Calu3 (cell line): ENCODE results near the gene CACNG4. TPM values are rescaled to one million over a fixed set of nuclear protein-coding genes. Genes with fewer than 3 reads are reported as not detected.
A peak's percentile ranks its signal among the peaks of the same experiment; 100 is the strongest.

Experiments
- BruUV-seq: library from RNA; stranded (reverse); fragments of 400-500 nt; replicated peaks from 2 replicates; lab custom pipeline; 2021; lab: Mats Ljungman, UMichigan
- CTCF ChIA-PET: fragments of 300-600 bp; sonication (Branson Sonifier 250); formaldehyde crosslinking; loops from one replicate; lab custom pipeline; 2022; ENCODE audit warnings: antibody characterized with exemption; lab: Charles Lee
- DNase-seq: peaks from one replicate; pipeline ENCODE4 v3.0.0; 2022
- H3K27ac Mint-ChIP-seq: one replicate; pipeline ENCODE4 v1.8.0; 2022; ENCODE audit warnings: mixed read lengths; ENCODE audit not compliant: unreplicated experiment
- H3K27me3 Mint-ChIP-seq: one replicate; pipeline ENCODE4 v1.8.0; 2022; ENCODE audit warnings: mixed read lengths; ENCODE audit not compliant: unreplicated experiment
- H3K36me3 Mint-ChIP-seq: one replicate; pipeline ENCODE4 v1.8.0; 2022; ENCODE audit warnings: mild to moderate bottlenecking, moderate library complexity, mixed read lengths; ENCODE audit not compliant: insufficient read depth, unreplicated experiment
- H3K4me1 Mint-ChIP-seq: one replicate; pipeline ENCODE4 v1.8.0; 2022; ENCODE audit warnings: mild to moderate bottlenecking, low read depth, mixed read lengths; ENCODE audit not compliant: unreplicated experiment
- H3K4me3 Mint-ChIP-seq: one replicate; pipeline ENCODE4 v1.8.0; 2022; ENCODE audit warnings: mild to moderate bottlenecking, low read depth, moderate library complexity, mixed read lengths; ENCODE audit not compliant: unreplicated experiment
- H3K9me3 Mint-ChIP-seq: one replicate; pipeline ENCODE4 v1.8.0; 2022; ENCODE audit warnings: low read depth, mixed read lengths; ENCODE audit not compliant: unreplicated experiment
- intact Hi-C: fragments of 100-400 bp; cut with micrococcal nuclease; formaldehyde crosslinking; loops from one replicate; pipeline ENCODE4 v1.10.0; 2022; ENCODE audit not compliant: unreplicated experiment
- total RNA-seq: library from RNA; stranded (reverse); gene quantifications from 2 replicates; pipeline ENCODE4 v1.2.3, GENCODE V29; 2022
- TF ChIP-seq, protein P1 (sequence below): fragments of 200-600 bp; IDR thresholded peaks from one replicate; pipeline ENCODE4 v1.8.0; 2022; ENCODE audit warnings: antibody characterized with exemption; ENCODE audit not compliant: unreplicated experiment

Gene CACNG4
- total RNA-seq, 1 experiment from 2014 or later: 3.8 TPM

DNA sequence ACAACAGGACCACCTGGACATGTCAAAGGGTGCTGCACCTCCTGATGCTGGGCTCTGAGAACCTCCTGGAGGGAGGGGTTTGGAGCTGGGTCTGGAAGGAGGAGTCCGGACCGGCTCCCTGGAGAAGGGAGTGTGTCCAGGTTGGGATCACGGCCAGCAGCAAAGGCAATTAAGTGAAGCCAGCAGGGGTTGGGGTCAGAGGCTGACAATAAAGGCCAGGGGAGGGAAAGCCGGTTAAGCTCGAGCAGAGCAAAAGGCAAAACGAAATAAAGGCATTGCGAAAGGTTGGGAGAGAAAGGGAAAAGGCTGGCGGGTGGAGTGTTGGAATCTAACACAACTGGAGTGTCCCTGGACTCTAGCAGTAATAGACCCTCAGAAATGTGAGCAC is 992 bp upstream of the CACNG4 start:
- BruUV-seq: no TSS peak
- H3K9me3 Mint-ChIP-seq: no peaks in the 10 kb centered on the region
- H3K4me3 Mint-ChIP-seq: peak overlapping the region; percentile 80
- H3K4me1 Mint-ChIP-seq: peaks cover 3% of the 10 kb centered on the region
- intact Hi-C loops: no loop called here
- peak overlapping the region; percentile 14 for H3K27ac Mint-ChIP-seq
- CTCF ChIA-PET: no interaction called here
- peaks cover 47% of the 10 kb centered on the region for H3K27me3 Mint-ChIP-seq
- peaks cover 24% of the 10 kb centered on the region for H3K36me3 Mint-ChIP-seq
- no peak for DNase-seq
- TF ChIP-seq, protein P1, sequence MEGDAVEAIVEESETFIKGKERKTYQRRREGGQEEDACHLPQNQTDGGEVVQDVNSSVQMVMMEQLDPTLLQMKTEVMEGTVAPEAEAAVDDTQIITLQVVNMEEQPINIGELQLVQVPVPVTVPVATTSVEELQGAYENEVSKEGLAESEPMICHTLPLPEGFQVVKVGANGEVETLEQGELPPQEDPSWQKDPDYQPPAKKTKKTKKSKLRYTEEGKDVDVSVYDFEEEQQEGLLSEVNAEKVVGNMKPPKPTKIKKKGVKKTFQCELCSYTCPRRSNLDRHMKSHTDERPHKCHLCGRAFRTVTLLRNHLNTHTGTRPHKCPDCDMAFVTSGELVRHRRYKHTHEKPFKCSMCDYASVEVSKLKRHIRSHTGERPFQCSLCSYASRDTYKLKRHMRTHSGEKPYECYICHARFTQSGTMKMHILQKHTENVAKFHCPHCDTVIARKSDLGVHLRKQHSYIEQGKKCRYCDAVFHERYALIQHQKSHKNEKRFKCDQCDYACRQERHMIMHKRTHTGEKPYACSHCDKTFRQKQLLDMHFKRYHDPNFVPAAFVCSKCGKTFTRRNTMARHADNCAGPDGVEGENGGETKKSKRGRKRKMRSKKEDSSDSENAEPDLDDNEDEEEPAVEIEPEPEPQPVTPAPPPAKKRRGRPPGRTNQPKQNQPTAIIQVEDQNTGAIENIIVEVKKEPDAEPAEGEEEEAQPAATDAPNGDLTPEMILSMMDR: no peak

DNA sequence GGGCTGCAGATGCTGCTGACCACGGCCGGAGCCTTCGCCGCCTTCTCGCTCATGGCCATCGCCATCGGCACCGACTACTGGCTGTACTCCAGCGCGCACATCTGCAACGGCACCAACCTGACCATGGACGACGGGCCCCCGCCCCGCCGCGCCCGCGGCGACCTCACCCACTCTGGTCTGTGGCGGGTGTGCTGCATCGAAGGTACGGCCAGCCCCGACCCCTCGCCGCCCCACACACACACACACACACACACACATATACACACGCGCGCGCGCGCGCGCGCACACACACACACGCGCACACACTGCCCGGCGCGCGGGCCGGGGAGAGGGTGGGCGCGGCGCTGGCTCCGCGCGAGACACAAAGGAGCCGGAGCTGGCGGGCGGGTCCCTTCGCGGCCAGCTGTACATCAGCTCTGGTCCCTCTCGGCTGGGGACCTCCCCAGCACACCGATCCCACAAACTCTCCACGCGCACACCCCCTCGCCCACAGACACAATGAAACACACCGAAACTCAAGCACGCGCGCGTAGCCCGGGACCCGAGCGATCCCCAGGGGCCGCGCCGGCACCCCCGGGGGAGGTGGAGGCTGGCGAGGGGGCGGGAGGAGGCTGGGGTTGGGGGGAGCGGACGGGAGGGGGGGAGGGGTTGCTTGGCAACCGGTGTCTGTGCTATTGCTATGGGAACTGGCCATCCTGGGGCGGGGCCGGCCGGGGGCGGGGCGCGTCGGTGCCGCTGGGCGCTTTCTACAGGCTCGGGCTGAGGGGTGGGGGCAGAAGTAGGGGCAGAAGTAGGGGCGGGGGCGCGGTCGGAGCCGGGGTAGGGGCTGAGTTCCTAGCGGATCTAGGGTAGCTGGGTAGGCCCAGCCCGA is 658 bp downstream of the CACNG4 start:
- DNase-seq: peak; percentile 65
- Mint-ChIP-seq H3K36me3 (peaks cover 24% of the 10 kb centered on the region), H3K27me3 (peaks cover 56% of the 10 kb centered on the region), H3K9me3 (no peaks in the 10 kb centered on the region), H3K4me3 (peak overlapping the region; percentile 80), H3K4me1 (peaks cover 9% of the 10 kb centered on the region), H3K27ac (no peak overlapping the region)
- CTCF ChIA-PET: interaction anchor here (1.4 kb wide), 1 partner anchor 50 kb away, joined by 6 read pairs; no protein-coding TSS in a partner anchor
- TF ChIP-seq, protein P1: no peak
- BruUV-seq: no TSS peak
- intact Hi-C loops: no loop called here

DNA sequence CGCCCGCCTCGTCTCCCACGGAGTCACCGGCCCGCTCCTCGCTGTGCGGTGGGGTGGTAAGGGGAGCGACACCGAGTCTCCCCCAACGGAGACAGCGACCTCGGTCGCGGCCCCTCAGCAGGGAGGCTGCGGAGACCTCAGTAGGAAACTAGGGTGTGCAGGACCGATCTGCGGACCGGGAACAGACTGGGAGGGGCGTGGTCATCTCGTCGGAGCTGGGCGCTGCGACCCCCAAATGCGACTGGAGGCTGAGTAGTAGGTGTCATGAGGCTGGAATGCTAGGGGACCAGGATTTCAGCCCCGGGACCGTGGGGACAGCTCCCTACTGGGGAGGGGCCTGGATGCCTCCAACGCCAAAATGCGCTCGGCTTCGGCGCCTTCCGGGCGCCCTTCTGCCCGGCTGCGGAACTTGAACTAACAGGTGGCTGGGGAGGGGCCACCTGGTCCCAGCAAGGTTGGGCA is 1.3 kb downstream of the CACNG4 start:
- TF ChIP-seq, protein P1: no peak
- no peak overlapping the region for H3K27ac Mint-ChIP-seq
- H3K27me3 Mint-ChIP-seq: peaks cover 56% of the 10 kb centered on the region
- no peaks in the 10 kb centered on the region for H3K9me3 Mint-ChIP-seq
- intact Hi-C loops: no loop called here
- no TSS peak for BruUV-seq
- H3K4me3 Mint-ChIP-seq: peak overlapping the region; percentile 80
- peak; percentile 40 for DNase-seq
- peaks cover 24% of the 10 kb centered on the region for H3K36me3 Mint-ChIP-seq
- CTCF ChIA-PET: interaction anchor here (1.4 kb wide), 1 partner anchor 51 kb away, joined by 6 read pairs; no protein-coding TSS in a partner anchor
- H3K4me1 Mint-ChIP-seq: peaks cover 9% of the 10 kb centered on the region

DNA sequence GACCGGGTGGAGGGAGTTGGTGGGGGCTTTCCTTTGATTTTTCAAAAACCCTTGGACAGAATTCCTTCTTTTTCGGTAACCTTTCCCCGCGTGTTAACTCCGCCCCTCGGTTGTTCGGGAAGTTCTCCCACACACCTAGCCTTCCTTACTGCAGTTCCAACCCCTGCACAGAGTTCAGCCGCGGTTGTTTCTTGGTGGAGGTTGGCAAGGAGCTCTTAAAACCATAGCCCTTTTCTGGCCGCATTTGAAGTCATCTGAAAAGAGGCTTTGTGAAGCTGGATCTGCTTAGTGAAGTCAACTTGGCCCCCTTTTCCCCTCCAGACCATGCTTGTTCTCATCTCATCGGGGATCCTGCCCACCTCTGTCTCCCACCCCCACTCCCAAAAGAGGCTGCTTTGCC is 1.8 kb downstream of the CACNG4 start:
- H3K4me1 Mint-ChIP-seq: peaks cover 9% of the 10 kb centered on the region
- intact Hi-C loops: no loop called here
- peaks cover 56% of the 10 kb centered on the region for H3K27me3 Mint-ChIP-seq
- CTCF ChIA-PET: interaction anchor here (1.4 kb wide), 1 partner anchor 51 kb away, joined by 6 read pairs; no protein-coding TSS in a partner anchor
- peak overlapping the region; percentile 80 for H3K4me3 Mint-ChIP-seq
- peaks cover 24% of the 10 kb centered on the region for H3K36me3 Mint-ChIP-seq
- BruUV-seq: no TSS peak
- H3K27ac Mint-ChIP-seq: no peak overlapping the region
- TF ChIP-seq, protein P1: no peak
- H3K9me3 Mint-ChIP-seq: no peaks in the 10 kb centered on the region
- DNase-seq: no peak
